GM18907 (cell line): Measurements from ENCODE around the gene GATA5.

Experiments
- ATAC-seq: cut with Tn5 transposase; IDR thresholded peaks from one replicate; pipeline ENCODE4 v1.9.1; 2021; ENCODE audit warnings: mild to moderate bottlenecking, moderate library complexity; ENCODE audit not compliant: unreplicated experiment

The GATA5 gene

DNA sequence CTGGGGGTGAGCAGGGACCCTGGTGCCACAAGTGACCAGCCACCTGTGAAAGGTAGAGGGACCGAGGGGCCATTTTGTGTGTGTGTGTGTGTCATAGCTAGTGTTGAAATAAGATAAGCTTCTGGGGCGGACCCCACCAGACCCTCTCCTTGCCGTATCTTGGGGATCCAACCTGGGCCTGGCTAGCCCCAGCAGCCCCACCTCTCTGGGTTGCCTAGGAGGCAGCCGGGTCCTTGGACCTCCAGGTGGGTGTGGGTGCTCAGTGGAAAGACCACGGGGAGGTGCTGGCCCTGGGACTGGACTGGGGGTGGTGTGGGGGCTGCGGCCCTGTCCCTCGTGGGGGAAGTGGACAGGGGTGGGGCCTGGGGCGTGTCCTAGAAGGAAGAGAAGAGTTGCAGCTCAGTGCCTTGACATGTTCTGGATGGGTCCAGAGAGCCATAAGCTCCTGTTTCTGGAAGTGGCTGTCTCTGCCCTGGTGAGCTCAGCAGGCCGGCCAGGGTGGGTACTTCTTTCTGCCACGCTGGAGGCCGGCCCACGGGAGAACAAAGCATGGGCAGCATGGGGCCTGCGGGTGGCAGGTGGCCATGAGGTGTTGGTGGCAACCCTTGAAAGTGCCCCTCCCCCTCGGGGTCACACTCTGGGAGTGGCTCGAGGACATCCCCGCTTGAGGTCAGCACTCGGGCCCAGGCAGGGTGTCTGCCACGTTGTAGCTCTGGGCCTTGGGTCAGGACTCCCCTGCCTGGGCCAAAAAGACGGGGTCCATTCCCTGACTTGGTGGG is 56.9 kb downstream of the GATA5 start:
- ATAC-seq: no peak

DNA sequence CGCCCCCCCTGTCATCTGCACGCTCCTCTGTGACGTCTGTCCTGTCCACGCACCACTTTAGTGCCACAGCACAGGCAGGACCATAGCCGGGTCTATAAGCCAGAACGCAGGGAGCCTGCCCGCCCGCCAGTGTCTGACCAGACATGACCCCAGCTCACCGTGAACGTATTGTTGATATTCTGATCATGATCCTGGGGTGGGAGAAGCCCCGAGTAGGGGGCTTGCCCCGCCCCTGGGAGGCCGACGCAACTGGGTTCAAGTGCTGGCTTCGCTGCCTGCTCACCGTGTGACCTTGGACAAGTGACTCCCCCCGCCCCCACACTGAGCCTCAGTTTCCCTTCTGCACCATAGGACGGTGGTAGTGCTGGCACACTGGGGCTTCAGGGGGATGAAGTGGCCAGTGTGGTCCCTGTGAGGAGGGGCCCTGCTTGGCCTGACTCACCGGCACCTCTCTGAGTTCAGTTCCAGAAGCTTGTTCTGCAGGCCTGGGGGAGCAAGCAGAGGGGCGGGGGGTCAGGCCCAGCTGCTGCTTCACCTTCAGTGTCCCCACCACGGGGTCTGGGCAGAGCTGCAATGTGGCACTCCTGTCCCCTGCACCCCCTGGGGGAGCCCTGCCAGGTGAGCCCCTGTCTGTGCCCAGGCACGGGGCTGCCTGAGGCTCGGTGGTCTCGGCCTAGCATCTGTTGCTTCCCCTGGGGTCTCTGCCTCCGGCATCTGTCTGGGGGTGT is 57.6 kb downstream of the GATA5 start:
- ATAC-seq: no peak

DNA sequence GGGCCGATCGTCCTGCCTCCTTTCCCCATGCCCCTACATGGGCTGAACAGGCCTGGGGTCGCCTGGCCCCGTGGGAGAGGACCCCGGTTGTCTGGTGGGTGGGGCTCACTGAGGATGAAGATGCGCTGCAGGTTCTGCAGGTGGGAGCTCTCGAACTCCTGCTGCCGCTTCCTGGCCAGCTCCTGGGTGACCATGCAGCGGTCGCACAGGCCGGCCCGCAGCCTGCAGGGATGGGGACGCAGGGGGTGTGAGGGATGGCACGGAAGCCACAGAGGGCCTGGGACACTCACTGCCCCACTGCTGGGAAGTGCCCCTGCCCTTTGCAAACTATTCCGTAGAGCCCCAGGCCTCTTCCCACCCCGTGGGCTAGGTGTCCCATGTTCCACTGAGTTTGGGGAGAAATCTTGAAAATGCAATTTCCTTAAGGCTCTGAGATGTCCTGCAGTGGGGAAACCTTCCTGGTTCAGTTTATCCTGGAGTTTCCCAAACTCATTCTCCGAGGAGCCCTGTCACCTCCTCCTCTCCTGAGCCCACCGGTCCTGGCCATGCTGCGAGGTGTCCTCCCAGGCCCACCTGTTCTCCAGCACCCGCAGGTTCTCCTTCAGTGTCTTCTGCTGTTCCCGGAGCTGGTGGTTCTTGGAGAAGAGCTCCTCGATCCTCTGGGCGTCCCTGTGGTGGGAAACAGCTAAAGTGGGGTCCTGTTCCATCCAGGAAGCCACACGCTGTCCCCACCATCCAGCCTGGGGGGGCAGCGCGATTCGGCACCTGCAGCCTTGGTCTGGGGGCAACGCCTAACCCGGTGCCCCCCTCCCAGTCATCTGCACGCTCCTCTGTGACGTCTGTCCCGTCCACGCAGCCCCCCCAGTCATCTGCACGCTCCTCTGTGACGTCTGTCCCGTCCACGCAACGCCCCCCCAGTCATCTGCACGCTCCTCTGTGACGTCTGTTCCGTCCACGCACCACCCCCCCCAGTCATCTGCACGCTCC is 58.9 kb downstream of the GATA5 start:
- no peak for ATAC-seq

DNA sequence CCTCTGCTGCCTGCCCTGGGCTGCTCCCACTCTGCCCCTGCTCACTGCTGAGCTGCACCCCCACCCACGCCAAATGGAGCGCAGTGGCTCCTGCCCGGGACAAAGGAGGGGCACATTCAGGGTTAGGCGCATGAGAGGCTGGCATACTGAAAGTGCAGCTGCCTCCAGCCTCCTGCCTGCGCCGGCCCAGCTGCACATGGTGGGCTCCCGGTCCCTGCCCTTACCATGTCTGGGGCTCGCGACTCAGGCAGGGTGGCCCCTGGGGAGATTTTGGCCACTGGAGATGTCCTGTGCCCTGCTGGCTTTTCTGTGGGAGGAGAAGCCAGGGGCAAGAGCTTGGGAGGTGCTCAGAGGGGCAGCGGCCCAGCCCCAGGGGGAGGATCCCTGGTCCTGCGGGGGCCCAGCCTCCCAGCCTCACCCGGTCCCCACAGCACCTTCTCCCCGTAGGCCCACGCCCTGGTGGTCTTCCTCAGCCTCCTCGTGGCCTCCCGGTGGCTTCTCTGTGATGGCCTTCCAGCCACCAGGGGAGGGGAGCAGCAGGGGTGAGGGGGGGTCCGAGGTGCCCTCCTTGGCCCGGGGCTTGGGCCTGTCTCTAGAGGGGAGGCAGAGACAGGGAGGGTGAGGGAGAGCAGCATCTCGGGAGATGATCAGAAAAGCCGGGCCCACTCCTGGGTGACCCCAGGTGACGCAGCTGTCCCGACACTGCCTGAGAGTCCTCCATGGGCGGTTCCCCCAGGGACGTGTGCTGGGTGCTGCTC is 60.3 kb downstream of the GATA5 start:
- no peak for ATAC-seq

DNA sequence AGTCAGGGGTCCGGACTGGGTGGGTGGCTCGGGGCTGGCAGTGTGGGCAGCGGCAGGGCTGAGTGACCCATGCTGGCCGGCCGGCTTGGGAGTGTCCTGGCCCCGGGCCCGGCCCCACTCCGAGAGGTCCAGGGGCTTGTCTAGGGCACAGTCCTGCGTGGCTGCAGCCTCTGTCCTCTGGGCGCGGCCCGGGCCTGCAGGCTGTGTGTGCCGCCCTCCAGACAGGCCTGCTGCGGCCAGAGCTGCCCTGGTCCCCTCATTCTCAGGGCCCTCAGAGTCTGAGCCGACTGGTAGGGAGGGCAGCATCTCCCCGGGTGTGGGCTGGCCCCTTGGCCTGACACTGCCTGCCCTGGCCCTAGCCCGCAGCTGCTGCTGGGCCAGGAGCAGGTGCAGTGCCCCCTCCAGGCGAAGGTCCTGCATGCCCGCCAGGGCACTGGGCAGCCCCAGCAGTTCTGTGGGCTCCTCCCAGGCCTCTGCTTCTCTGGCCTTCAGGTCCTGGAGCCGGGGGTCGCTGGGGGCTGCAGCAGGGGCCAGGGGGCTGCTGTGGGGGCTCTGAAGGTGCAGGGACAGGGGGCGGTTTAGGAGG is 61.8 kb downstream of the GATA5 start:
- no peak for ATAC-seq
